GM19239 (cell line): ENCODE results near the gene RAB3GAP1.
"Not testable (repeated sequence)": the region's sequence is repeated elsewhere in the genome, so short reads cannot be mapped to it uniquely, and the experiment has no call there.

ENCODE experiments used
- DNase-seq: peaks from one replicate; pipeline ENCODE4 v3.0.0; 2011; ENCODE audit warnings: low spot score; ENCODE audit not compliant: insufficient read length
- FAIRE-seq: peaks from 2 replicates; lab custom pipeline; 2011; peaks lifted over from hg19 to GRCh38; lab: Jason Lieb, UNC

Gene RAB3GAP1

GRCh38 chr2:135097532-135098231 lies 45.6 kb downstream of the RAB3GAP1 start:
- FAIRE-seq = no peak
- no peak for DNase-seq

GRCh38 chr2:135099802-135100483 lies 47.9 kb downstream of the RAB3GAP1 start:
- DNase-seq (no peak), FAIRE-seq (peak; percentile 26)

- FAIRE-seq = no peak
- no peak for DNase-seq
Measured at GRCh38 chr2:135103843-135104242, 51.8 kb downstream of the RAB3GAP1 start.

- FAIRE-seq, DNase-seq: not testable (repeated sequence)
Measured at GRCh38 chr2:135105513-135106316, 53.6 kb downstream of the RAB3GAP1 start.

- FAIRE-seq (no peak), DNase-seq (no peak)
Measured at GRCh38 chr2:135113322-135113721, 61.2 kb downstream of the RAB3GAP1 start.

- DNase-seq (no peak), FAIRE-seq (no peak)
Measured at GRCh38 chr2:135119582-135119981, 67.5 kb downstream of the RAB3GAP1 start.

- no peak for FAIRE-seq
- no peak for DNase-seq
Measured at GRCh38 chr2:135121016-135121657, 69.0 kb downstream of the RAB3GAP1 start.

GRCh38 chr2:135121658-135122039 lies 69.6 kb downstream of the RAB3GAP1 start:
- DNase-seq, FAIRE-seq: not testable (repeated sequence)

- no peak for FAIRE-seq
Measured at GRCh38 chr2:135124924-135125886, 73.1 kb downstream of the RAB3GAP1 start.

GRCh38 chr2:135125940-135126339 lies 73.8 kb downstream of the RAB3GAP1 start:
- FAIRE-seq = no peak
- no peak for DNase-seq

More at GRCh38 chr2:135124924-135125886, 73.1 kb downstream of the RAB3GAP1 start:
- DNase-seq = no peak

GRCh38 chr2:135130751-135131150 lies 78.7 kb downstream of the RAB3GAP1 start:
- FAIRE-seq (no peak), DNase-seq (no peak)

- no peak for DNase-seq
- FAIRE-seq = no peak
Measured at GRCh38 chr2:135132314-135132713, 80.2 kb downstream of the RAB3GAP1 start.

GRCh38 chr2:135140606-135141005 lies 88.5 kb downstream of the RAB3GAP1 start:
- FAIRE-seq (no peak), DNase-seq (no peak)

- DNase-seq (no peak), FAIRE-seq (no peak)
Measured at GRCh38 chr2:135142323-135142722, 90.2 kb downstream of the RAB3GAP1 start.

- FAIRE-seq = peak; percentile 48
- DNase-seq = no peak
Measured at GRCh38 chr2:135144343-135144742, 92.3 kb downstream of the RAB3GAP1 start.

- no peak for FAIRE-seq
- no peak for DNase-seq
Measured at GRCh38 chr2:135149251-135149650, 97.2 kb downstream of the RAB3GAP1 start.

GRCh38 chr2:135150725-135151124 lies 98.6 kb downstream of the RAB3GAP1 start:
- DNase-seq = no peak
- FAIRE-seq = no peak

- DNase-seq (no peak), FAIRE-seq (no peak)
Measured at GRCh38 chr2:135151615-135152014, 99.5 kb downstream of the RAB3GAP1 start.

GRCh38 chr2:135152361-135152760 lies 100.3 kb downstream of the RAB3GAP1 start:
- no peak for FAIRE-seq

More at GRCh38 chr2:135152361-135152760, 100.3 kb downstream of the RAB3GAP1 start:
- no peak for DNase-seq
